ENCODE data around the gene SPRED2.
"Not testable (repeated sequence)": the region's sequence is repeated elsewhere in the genome, so short reads cannot be mapped to it uniquely, and the experiment has no call there.

Gene SPRED2

DNA sequence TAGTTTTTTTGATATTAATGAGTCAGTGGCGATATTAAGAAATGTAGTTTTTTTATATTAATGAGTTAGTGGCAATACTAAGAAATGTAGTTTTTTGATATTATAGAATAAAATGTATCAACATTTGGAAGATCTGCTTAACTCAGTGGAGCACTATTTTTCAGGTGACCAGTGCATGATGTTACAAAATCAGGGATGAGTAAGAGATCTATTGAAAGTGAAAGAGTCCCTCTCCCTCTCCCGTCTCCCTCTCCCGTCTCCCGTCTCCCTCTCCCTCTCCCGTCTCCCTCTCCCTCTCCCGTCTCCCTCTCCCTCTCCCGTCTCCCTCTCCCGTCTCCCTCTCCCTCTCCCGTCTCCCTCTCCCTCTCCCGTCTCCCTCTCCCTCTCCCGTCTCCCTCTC is 94.5 kb downstream of the SPRED2 start:
- not testable (repeated sequence) for DNase-seq

DNA sequence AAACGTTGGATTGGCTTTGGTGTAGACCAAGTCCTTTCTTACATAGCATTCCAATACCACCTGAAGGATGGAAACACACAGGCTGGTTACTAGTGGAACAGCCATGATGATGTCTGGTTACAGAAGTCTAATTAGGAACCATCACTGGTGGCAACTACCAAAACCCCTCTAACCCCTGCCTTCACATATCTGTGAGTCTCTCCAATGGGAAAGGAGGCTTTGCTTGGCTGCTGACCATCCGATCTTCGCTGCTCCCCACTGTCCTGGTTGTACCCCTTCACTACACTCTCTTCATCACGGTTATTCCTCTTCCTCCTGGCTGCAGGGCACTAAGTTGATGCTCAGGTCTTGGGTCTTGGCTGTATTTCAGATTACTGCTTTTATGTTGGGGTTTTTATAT is 97.7 kb downstream of the SPRED2 start:
- DNase-seq: no peak

DNA sequence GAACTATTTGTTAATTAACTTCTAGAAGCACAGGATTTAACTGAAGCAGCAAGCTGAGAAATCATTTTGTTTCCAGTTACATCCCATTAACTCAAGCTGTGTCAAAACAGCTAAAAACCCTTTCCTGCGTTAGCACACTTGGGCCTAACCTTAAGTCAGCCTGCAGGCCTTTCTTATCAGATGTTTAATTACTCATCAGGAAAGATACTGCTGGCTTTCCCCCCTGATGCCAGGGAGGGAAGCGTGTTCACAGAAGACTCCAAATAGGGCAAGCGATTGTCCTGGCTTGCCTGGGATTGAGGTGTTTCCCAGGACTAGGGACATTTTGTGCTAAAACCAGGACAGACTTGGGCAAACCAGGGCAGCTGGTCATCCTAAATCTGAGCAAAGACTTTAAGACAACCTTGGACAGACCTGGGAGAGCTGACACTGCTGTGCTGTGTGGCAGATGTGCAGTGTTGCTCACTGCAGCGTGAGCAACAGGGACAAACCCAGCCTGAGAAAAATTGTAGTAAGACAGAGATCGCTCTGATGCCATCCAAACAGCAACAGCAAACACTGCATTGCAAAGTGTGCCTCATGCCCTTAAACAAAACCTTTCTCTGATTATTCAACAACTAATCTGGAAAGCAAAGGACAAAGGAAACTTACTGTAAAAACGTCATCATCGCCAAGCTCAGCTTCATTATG is 100.9 kb downstream of the SPRED2 start:
- DNase-seq: no peak

DNA sequence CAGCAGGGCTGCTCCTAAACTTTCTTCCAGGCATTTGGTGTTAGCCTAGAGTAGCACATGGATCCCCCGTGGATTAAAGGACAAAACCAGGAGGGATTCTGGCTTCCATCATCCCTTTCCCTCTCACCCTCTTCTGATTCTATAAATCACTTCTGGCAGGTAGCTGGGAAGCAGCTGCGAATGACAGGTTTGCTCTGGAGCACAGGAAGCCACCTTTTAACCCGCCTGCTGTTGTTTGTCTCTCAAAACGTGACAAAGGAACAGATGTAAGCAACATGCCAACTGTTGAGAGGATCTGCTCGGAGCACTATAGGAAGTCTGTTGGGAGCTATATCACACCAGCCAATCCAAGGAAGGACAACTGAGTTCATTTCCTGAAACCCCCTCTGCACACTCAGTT is 102.9 kb downstream of the SPRED2 start:
- no peak for DNase-seq

DNA sequence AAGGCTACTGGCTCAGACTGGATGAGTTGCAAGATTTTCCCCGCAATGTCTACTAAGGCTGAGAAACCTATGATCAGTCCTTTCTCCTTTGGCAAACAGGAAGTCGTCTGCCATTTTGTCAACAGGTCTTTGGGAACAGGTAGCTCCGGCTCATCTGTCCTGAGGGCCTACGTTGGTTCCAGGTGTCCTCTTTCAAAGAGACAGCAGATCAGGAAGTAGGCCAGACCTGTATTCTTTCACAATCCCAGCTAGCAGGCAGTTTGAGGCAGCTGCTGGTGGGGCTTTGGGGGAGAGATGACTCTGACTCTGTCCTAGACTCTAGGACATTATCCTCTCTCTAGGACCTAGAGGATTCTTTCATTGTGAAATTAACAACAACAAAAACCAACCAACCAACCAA is 106.1 kb downstream of the SPRED2 start:
- no peak for DNase-seq

DNA sequence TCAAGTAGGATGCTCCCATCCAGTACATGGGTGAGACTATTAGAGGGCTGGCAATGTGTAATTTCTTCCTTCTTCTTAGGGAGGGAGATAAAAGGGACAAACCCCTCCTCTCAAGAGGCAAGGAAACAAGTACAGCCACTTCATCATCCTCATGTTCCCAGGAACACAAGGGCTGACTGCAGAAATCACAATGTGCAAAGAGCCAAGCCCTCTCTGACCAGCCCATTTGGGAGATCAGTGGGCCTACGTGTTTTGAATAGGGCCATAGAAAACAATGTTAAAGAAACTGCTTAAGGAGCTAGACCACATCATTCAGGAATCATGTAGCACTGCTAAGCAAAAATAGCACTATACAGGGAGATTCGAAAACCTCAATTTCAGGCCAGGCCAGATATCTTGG is 107.3 kb downstream of the SPRED2 start:
- DNase-seq: no peak

DNA sequence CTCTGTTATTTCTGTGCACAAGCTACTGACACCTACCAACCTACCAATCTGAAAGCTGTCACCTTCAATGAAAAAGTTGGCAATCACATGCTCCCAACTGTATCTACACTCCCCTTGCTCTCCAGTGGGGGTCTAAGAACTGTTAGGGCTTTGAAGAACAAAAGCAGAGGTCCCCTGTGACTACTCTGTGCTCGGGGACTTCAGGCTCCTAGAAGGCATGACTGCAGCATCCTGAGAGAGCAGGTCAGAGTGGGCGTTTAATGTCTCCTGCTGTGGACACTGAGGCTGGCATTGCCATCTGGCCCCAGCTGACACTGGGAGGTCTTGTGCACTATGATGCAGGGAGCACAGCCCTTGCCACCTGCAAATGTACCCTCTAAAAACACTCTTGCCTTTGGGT is 111.5 kb downstream of the SPRED2 start:
- DNase-seq: no peak

DNA sequence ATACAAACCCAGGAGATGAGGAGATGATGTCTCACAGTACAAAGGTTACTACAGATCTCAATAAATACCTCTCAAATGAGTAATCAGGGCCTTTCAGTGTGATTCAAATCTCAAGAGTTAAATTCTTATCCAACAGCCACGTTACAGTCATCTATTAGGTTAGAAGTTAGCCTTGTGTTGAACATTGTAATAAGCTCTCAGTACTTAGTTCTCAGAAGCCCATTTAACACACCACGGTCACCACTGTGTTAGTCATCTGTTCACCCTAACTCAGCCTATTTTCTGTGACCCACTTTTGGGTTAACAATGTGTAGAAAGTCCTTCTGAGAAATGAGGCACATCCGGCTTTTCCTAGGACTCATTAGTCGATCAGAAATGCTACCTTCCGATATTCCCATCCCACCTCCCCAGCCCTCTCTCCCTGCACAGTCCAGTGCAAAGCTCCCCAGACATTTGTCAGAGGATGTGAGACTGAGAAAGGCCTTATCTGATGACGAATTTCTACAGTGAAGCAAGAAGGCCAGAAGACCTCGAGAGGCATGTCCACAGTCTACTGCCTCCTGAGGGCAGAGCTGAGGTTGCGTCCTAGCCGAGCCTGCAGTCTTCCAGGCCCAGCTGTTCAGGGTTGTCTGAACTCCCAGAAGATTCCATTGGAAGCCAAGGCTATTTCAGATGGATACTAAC is 112.2 kb downstream of the SPRED2 start:
- DNase-seq: no peak

DNA sequence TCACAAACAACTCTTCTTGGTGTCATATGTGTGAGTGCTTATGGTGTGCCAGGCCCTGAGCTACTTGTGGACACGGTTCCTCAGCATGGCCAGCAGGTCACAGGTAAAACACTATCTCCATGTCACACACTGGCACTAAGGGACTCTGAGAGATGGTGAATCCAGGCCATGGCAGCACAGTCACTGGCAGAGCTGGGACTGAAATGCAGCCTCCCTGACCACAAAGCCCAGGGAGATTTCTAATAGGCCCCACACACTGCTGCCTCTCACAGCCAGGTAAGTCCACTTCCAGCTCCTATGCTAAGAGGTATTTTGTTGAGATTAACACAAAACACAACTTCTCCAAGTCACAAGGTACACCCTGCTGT is 112.7 kb downstream of the SPRED2 start:
- no peak for DNase-seq

DNA sequence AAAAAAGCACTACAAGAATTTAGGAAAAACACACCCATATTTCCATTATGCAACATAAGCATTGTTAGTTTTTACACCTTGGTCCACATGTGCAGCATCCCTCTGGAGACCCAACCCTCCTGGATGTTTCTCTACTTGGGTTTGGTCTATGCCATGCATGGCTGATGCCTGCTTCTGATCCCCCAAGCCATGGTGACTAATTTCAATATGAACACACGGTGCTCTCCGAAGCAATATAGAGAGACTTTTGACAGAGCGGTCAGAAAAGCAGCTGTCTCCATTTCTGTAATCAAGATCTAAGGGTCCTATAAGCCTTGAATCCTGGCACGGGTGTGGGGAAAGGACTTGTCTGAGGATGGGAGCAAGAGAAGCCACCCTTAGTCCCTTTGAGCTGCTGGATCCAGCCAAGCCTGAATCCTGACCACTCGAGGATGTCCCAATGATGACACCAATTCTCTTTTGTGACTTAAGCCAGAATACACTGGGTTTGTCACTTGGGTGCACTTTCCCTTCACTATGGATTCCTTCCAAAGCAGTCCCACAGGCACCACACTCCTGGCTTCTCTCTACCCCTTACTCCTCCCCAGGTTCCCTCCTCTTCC is 113.2 kb downstream of the SPRED2 start:
- DNase-seq: no peak

DNA sequence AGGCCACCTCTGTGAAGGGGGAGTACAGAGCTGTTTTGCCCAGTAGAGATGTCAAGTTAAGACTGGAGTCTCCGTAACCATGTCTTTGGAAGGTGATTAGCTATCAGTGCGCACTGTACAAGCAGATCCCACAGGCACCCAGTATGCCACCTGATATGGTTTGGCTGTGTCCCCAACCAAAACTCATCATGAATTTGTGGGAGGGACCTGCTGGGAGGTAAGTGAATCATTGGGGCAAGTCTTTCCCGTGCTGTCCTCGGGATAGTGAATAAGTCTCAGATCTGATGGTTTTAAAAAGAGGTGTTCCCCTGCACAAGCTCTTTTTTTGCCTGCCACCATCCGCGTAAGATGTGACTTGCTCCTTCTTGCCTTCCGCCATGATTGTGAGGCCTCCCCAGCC is 114.6 kb downstream of the SPRED2 start:
- no peak for DNase-seq

DNA sequence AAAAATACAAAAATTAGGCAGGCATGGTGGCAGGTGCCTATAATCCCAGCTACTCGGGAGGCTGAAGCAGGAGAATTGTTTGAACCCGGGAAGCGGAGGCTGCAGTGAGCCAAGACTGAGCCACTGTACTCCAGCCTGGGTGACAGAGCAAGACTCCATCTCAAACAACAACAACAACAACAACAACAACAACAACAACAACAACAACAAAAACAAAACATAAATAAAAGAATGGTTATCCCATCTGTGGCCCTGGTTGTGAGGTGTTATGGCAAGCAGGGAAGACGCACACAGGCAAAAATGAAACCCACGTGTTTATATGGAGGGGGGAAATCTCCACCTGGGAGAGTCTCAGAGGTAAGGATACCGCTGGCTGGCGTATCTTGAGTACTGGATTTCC is 115.0 kb downstream of the SPRED2 start:
- DNase-seq: not testable (repeated sequence)

DNA sequence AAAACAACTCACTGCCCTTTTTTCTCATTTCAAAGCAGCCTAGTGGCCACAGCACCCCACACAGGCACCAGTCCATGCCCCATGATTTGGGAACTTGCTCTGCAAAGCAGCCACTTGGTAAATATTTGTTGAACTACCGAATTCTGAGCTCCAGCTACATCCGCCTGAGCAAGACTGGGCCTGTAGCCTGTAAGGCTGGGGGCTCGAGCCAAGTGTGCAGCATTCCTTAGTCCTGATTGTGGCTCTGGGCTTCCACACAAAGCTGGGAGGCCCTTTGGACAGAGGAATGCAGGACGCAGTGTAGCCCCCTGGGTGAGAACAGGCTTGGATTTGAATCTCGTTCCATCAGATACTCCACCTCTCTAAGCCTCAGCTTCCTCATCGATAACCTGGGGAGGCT is 116.3 kb downstream of the SPRED2 start:
- no peak for DNase-seq

DNA sequence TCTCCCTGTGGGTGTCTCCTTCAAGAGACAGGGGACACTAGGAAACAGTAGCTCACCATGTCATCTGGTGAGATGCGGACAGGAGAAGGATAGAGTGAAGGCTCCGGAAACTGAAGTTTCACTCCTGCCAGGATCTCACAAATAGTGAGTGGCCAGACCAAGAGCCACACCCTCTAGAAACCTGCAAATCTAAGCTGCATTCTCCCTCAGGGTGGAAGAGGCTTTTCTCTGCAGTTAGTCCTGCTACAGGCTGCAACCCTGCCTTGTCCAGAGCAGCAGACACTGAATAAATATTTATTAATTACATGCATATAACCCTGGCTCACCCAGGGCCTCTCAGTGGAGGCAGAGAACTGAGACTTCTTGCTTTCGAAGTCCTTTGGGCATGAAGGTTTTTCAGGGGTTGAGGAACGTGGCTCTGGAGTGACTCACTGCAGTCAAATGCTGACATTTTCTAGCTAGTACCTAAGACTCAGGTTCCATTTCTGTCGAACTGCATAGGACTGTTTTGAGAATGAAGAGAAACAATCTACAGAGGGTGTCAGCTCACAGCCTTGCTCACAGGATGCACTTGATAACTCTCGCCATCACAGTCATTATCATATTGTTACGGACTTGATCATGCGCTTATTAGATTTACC is 117.5 kb downstream of the SPRED2 start:
- DNase-seq: no peak

DNA sequence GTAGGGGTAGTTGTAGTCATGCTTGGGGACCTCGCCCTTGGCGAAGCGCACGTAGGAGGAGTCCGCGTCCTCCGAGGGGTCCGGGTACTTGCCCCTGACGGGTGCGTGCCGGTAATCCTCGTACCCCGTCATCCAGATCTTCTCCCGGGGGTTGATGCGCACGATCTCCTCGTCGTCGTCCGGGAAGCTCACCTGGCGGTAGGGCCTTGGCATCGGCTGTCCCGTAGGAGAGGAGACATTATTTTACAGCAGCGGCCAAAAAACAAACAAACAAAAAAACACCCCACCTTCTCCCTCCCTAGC is 118.5 kb downstream of the SPRED2 start:
- DNase-seq: no peak

DNA sequence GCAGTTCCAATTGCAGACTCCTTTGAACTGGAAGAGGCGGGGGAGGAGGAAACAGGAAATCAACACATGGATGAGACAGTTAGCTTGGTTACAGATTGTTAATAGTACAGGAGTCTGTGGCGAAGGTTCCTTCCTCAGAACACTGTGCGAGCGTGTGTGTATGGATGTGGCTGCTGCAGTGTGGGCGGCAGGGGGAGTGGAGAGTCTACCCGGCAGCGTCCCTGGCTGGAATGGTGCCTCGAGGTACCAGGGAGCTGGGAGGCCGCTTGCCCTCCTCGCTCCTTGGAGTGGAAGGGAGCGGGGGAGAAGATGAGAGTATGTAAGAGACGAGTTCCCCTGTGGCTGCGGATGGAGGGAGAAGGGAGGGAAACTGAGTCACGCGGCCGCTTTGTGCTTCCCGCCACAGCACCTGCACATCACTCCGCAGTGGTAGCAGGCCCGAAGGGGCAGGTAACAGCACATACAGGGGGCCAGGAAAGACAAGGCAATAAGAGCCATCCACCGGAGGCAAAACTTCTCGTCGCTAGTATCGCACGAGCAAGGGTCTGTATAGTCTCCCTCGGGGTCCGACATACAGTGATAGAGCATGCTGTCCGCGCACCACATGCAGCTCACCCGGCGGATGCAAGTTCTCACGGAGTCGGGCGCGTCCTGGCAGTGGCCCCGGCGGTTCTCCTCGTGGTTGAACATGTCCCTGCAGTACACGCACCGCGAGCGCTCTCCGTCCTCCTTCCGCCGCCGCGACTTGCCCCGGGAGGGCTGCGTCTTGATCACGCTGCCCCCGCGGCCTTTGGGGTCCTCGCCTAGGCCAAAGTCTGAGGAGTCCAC is 119.1 kb downstream of the SPRED2 start:
- DNase-seq: no peak

DNA sequence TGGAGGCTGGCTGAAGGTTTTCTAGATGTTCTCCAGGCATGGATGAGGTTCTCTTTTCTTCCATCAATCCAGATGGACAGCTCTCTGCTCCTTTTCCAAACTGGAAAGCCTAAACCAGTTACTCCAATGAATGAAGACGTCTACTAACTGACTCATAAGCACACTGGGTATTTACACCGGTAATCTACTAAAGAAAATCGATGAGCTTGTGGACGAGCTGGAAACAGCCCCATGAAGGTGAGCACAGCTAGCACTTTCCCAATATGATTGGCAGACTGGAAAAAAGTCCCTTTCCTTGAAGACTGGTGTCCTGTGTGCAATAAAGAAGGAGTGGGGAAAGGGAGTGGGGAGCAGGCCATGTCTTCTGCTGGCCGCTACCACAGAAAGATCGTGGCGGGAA is 120.8 kb downstream of the SPRED2 start:
- no peak for DNase-seq

DNA sequence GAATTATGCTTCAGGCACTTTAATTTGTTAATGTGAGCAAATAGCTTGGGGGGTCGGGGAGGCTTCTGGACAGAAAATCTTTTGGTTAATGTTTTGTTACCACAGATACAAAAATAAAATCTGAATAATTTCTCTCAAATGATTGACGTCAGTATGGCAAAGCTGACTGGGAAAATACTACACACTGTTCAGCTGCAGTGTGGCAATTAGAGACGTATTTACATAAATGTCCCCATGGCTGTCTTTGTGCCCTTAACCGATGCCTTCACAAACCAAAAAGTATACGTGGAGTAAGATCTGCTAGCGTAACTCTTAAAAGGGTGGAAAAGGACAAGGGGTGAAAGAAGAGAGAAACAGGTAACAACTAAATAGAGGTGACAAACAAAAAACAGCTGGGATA is 121.3 kb downstream of the SPRED2 start:
- no peak for DNase-seq

DNA sequence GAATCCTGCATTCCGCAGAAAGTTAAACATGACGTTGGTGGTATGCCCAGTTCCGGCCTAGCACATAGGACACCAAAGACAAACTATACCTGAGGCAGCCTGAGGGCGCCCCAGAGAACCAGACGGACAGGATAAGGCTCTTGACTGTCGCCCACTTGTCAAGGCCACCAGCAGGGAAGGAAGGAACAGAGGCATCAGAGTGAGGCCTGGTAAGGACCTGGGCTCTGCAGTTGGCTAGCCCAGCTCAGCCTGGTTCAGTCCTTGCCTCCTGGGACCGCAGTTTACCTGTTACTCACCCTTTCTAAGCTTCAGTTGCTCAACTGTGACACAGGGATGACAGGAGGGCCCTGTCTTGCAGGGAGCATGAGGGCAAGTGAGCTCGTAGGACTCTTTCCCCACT is 122.7 kb downstream of the SPRED2 start:
- no peak for DNase-seq

DNA sequence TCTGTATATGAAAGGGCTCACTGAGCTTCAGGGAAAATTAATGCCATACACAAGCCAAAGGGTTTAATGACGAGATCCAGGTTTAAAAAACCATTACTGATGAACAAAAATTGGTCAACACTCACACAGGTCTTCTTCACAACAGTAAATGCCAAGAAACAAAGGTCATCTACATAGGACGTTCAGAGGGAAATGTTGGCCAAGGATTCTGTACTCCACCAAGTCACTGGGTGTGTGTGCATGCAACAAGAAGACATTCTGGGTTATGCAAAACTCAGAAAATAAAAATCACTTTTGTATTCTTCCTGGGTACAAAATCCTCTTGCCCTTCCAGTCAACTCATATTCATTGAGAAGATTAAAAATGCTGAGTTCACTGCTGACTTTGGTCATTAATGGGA is 126.5 kb downstream of the SPRED2 start:
- DNase-seq: no peak

DNA sequence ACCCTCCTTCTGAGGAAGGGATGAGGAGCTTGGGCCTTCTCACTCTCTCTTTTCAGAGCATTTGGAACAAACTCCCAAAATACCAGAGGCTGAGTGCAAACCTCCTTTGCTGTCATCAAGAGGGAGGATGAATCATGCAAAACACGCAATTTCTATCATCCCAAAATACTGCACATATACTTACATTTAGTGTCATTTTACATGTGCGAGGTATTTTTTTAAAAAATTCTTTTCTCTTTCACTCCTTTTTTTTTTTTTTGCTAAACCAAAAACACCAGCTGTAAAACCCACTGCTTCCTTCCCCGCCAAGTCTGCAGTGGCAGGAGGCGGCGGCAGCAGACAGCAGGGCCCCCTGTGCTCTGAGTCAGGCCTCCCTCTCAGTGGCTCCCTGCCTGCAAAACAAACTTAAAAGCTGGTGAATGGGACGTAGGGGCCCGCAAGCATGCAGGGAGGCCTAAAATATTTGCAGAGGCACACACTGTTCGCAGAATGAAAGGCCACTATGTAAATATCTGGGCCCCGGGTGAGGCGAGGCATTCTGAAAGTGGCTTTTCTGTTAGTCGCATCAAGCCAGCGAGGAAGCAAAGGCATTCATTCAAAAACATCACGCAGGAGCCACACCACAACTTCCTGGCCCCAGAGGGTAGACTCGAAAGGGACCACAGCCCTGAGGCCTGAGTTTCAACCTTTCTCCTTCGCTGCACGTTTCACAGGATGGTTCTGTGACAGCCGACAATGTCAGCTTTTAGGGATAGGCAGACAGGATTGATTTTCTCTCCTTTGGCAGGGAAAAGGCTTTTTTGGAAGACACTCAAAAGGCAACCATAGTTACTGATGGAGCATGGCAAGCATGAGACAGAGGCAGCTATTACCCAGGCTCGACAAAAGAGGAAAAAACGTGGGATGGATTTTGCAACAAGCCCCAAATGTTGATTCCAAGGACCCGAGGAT is 131.4 kb downstream of the SPRED2 start:
- peak; percentile 62 to 66 for DNase-seq

DNA sequence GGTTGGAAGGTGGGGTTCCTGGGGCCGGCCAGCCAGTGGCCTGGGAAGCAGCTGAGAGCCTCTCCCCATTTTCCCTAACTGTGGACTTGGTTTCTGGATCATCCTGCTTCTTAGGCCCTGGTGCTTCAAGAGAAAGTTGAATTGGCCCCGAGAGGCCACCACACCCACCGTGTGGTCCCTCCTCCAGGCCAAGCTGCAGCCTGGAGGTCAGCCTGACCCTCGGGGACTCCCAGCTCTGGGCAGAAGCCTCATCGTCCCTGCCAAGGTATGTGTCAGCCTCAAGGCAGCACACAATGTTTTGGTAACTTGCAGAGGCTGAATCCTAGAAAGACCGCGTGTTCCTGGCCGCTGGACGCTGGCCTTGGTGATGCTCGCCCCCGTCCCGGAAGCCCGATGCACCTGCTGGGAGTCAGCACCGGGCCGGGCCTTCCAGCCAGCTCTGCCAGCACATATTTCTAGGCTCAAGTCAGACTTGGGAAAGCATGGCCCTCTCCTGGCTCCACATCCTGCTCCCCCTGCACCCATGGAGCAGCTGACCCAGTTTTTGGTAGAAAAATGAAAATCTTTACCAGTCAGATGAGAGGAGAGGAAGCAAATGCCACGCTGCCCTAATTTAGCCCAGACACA is 132.2 kb downstream of the SPRED2 start:
- no peak for DNase-seq
